Lower leg skin (tissue), 4 donors: Measurements from ENCODE around the gene PGBD1. TPM values are rescaled to one million over a fixed set of nuclear protein-coding genes. Genes with fewer than 3 reads are reported as not detected.

Source experiments
- DNase-seq, 2 donors: peaks; one replicate each; pipeline ENCODE4 v3.0.0-alpha.2; 2019; ENCODE audit warnings: low spot score in 2 of 2
- H3K4me3 ChIP-seq: fragments of 200-600 bp; sonication (generic); 2 replicates; pipeline ENCODE4 v1.5.1; 2017; ENCODE audit warnings: mild to moderate bottlenecking, low read depth; ENCODE audit not compliant: poor library complexity, severe bottlenecking
- CTCF ChIP-seq, 3 donors: fragments of 450-650 bp; IDR thresholded peaks; one replicate each; pipeline ENCODE4 v1.5.1; 2016; ENCODE audit warnings: antibody characterized with exemption in 3 of 3, mild to moderate bottlenecking in 3 of 3, moderate library complexity in 2 of 3
- POLR2A ChIP-seq, 2 donors: fragments of 450-650 bp; IDR thresholded peaks; one replicate each; pipeline ENCODE4 v1.6.1; 2016 to 2017; ENCODE audit warnings: antibody characterized with exemption in 2 of 2, mild to moderate bottlenecking in 1 of 2, moderate library complexity in 1 of 2
- WGBS, 2 donors: methylation state at CpG; one replicate each; pipeline ENCODE4 v1.1.5; 2018; 5-methylcytosine and 5-hydroxymethylcytosine counted together
- intact Hi-C: fragments of 100-400 bp; cut with DNase I; formaldehyde crosslinking; loops from one replicate; pipeline ENCODE4 v1.15.0; 2023; ENCODE audit warnings: low total_unique reads
- total RNA-seq, 4 donors: library from RNA; depleted of rRNA; stranded (reverse); fragments of >200 nt; gene quantifications; one replicate each; pipeline ENCODE4 v1.1.0, GENCODE V29; 2016

Gene PGBD1
- total RNA-seq, 4 donors from 2014 or later, result 0.15 to 1.6 (median 1.1) TPM

- H3K4me3 ChIP-seq, result no peak overlapping the region
- intact Hi-C loops, result no loop called here
- no peak for DNase-seq
- TF ChIP-seq POLR2A (IDR thresholded peaks at IDR 0.05), result no peak
- no peak for TF ChIP-seq CTCF (IDR thresholded peaks at IDR 0.05)
These were observed 6.5 kb upstream of the PGBD1 start for GRCh38 chr6:28274888-28275287.

- H3K4me3 ChIP-seq, result no peak overlapping the region
- WGBS, 2 donors, result 71 to 82% methylated on average over 3 of the region's 3 CpGs
- no peak for DNase-seq
- TF ChIP-seq POLR2A (IDR thresholded peaks at IDR 0.05), result no peak
- no peak for TF ChIP-seq CTCF (IDR thresholded peaks at IDR 0.05)
- intact Hi-C loops, result no loop called here
These were observed 3.6 kb upstream of the PGBD1 start for GRCh38 chr6:28277746-28278145.

- DNase-seq, result no peak
- no peak overlapping the region for H3K4me3 ChIP-seq
- intact Hi-C loops, result no loop called here
- 45 to 46% methylated on average over 3 of the region's 3 CpGs for WGBS, 2 donors
- TF ChIP-seq CTCF (IDR thresholded peaks at IDR 0.05) (no peak), POLR2A (IDR thresholded peaks at IDR 0.05) (no peak)
These were observed 631 bp upstream of the PGBD1 start for GRCh38 chr6:28280595-28281287.

GRCh38 chr6:28282926-28283325 lies 1.6 kb downstream of the PGBD1 start:
- intact Hi-C loops, result no loop called here
- DNase-seq, result no peak

GRCh38 chr6:28291573-28291972 lies 10.2 kb downstream of the PGBD1 start:
- intact Hi-C loops, result no loop called here
- TF ChIP-seq POLR2A (IDR thresholded peaks at IDR 0.05), result no peak
- TF ChIP-seq CTCF (IDR thresholded peaks at IDR 0.05), result no peak
- H3K4me3 ChIP-seq, result no peak overlapping the region
- DNase-seq, result no peak

More at GRCh38 chr6:28282926-28283325, 1.6 kb downstream of the PGBD1 start:
- no peak overlapping the region for H3K4me3 ChIP-seq
- WGBS, 2 donors, result 95 to 98% methylated on average over 2 of the region's 2 CpGs
- TF ChIP-seq POLR2A (IDR thresholded peaks at IDR 0.05), result no peak
- TF ChIP-seq CTCF (IDR thresholded peaks at IDR 0.05), result no peak

GRCh38 chr6:28295326-28295725 lies 14.0 kb downstream of the PGBD1 start:
- TF ChIP-seq POLR2A (IDR thresholded peaks at IDR 0.05) (no peak), CTCF (IDR thresholded peaks at IDR 0.05) (no peak)
- 93 to 98% methylated on average over 5 of the region's 5 CpGs for WGBS, 2 donors
- intact Hi-C loops, result no loop called here
- H3K4me3 ChIP-seq, result no peak overlapping the region
- no peak for DNase-seq
